ENCODE data around the gene DDB1. TPM values are rescaled to one million over a fixed set of nuclear protein-coding genes. Genes with fewer than 3 reads are reported as not detected.

Gene DDB1
- total RNA-seq, 4 donors from 2014 or later = 102 to 164 (median 118) TPM

DNA sequence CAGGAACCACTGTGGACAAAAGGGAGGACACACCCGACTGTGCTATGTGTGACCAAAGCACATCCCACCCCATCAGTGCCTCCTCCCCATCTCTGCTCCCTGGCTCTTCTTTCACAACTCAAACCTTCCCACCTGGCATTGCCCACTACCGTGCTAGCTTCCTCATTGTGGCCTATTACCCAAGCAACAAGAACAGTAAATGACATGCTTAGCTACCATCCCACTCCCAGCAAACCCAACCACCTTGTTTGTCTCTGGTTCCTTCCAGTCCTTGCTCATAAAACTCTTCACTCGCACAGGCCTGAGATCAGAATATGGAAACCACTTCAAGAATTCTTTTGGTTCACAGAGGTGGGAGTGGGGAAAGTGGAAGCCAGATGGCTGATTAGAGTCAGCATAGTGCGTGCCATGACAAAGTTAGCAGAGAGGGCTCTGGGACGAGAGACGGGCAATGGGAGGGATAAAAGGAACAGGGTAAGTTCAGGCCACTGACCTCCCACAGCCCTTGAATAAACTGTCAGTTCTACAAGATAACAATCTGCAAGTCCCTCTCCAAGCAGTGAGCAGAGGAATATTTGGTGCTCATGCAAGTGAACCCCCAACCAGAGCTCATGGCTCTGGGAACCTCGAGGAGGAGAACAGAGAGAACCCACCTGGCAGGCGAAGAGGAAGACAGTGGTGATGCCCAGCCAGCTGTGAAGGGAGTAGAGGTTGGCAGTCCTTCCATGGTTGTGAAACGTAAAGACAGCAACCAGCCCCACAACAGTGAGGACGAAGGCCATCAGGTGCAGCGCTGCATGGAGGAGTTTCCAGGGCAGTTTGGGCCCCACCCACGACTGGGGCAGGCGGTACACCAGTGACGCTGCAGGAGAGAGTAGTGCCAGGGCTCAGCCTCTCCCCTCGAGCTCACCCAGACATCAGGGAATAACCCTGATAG, 20.5 kb upstream of the DDB1 start:
- intact Hi-C loops (cut with DNase I) = no loop called here
- no peak for DNase-seq (ENCODE audit: extremely low spot score)
- 92% methylated on average over 9 of the region's 15 CpGs for WGBS

DNA sequence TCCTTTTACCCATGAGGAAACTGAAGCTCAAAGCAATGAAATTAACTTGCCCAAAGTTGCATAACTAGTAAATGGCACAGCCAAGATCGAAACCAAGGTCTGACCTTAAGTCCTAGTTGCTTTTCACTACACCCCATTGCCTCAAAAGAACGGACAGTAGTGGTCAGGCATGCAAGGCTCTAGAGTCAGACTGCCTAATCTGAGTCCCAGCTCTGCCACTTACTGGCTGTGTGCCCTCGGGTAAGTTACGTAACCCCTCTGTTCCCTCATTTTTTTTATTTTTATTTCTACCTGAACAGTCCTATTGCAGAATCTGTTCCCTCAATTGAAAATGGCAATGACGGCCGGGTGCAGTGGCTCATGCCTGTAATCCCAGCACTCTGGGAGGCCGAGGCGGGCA, 19.1 kb upstream of the DDB1 start:
- no peak for DNase-seq (ENCODE audit: extremely low spot score)
- H3K9me3 ChIP-seq = no peaks in the 10 kb centered on the region
- TF ChIP-seq POLR2AphosphoS5 (IDR thresholded peaks at IDR 0.05) = no peak
- no peak for TF ChIP-seq CTCF (IDR thresholded peaks at IDR 0.05)
- no peak for TF ChIP-seq EP300 (IDR thresholded peaks at IDR 0.05)
- no peak for TF ChIP-seq POLR2A (IDR thresholded peaks at IDR 0.05; ENCODE audit: low read depth)
- H3K36me3 ChIP-seq = peaks cover 47 to 94% (median 78%) of the 10 kb centered on the region in 4 donors
- WGBS = 80% methylated on average over 8 of the region's 8 CpGs
- H3K27me3 ChIP-seq = no peaks in the 10 kb centered on the region
- no peak overlapping the region for H3K4me3 ChIP-seq
- intact Hi-C loops (cut with DNase I) = no loop called here
- no peak overlapping the region for H3K27ac ChIP-seq (replicated peaks in 1 of 4)
- peaks cover 0 to 10% (median 0%) of the 10 kb centered on the region in 4 donors for H3K4me1 ChIP-seq

More for the DNA sequence above, 20.5 kb upstream of the DDB1 start:
- Histone ChIP-seq H3K36me3 (peaks cover 47 to 82% (median 72%) of the 10 kb centered on the region in 4 donors), H3K4me3 (no peak overlapping the region), H3K27me3 (no peaks in the 10 kb centered on the region), H3K4me1 (peaks cover 0 to 10% (median 0%) of the 10 kb centered on the region in 4 donors), H3K27ac (replicated peaks in 1 of 4) (no peak overlapping the region), H3K9me3 (no peaks in the 10 kb centered on the region)
- TF ChIP-seq CTCF (IDR thresholded peaks at IDR 0.05) = no peak
- no peak for TF ChIP-seq EP300 (IDR thresholded peaks at IDR 0.05)
- no peak for TF ChIP-seq POLR2A (IDR thresholded peaks at IDR 0.05; ENCODE audit: low read depth)
- no peak for TF ChIP-seq POLR2AphosphoS5 (IDR thresholded peaks at IDR 0.05)

DNA sequence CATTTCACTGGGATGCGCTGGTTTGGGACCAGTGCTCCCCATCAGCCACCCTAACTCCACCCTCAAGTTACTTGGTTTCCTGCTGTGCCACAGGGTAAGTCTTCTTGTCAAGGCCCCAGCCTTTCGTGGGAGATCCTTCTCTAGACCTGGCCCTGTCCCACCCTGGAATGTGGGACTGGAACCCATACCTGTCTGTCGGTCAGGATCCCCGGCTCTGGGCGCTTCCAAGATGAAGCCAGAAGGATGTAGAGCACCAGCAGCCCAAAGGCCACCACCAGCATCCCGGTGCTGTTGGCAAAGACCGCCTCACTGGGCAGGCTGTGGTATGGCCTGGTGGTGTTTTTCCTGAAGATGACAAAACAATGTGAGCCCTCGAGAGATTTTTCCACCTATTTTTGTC, 17.9 kb upstream of the DDB1 start:
- WGBS = 92% methylated on average over 6 of the region's 8 CpGs
- H3K9me3 ChIP-seq = no peaks in the 10 kb centered on the region
- TF ChIP-seq POLR2AphosphoS5 (IDR thresholded peaks at IDR 0.05) (no peak), CTCF (IDR thresholded peaks at IDR 0.05) (no peak), POLR2A (IDR thresholded peaks at IDR 0.05; ENCODE audit: low read depth) (no peak), EP300 (IDR thresholded peaks at IDR 0.05) (no peak)
- H3K4me1 ChIP-seq = no peaks in the 10 kb centered on the region
- H3K36me3 ChIP-seq = peaks cover 42 to 95% (median 76%) of the 10 kb centered on the region in 4 donors
- DNase-seq (ENCODE audit: extremely low spot score) = no peak
- H3K27me3 ChIP-seq = no peaks in the 10 kb centered on the region
- H3K27ac ChIP-seq (replicated peaks in 1 of 4) = no peak overlapping the region
- intact Hi-C loops (cut with DNase I) = no loop called here
- H3K4me3 ChIP-seq = no peak overlapping the region

DNA sequence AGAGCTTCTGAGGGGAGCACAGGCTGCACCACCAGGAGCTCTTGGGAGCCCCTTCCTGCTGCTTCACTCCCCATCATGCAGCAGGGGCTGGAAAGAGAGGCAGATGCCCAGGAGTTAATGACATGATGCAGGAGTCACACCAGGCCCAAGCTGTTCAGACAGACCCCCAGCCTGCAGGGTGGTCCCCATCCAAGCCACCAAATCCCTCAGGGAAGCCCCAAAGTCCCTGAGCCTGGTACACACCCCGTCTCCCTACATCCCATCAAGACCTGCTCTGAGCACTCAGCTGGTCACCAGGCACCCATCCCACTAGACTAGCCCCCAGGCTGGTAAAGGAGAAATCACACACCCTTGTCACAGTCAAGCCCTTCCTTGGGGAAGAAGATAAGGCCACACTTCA, 17.4 kb upstream of the DDB1 start:
- no peak for DNase-seq (ENCODE audit: extremely low spot score)
- Histone ChIP-seq H3K9me3 (no peaks in the 10 kb centered on the region), H3K27me3 (no peaks in the 10 kb centered on the region), H3K36me3 (peaks cover 38 to 90% (median 73%) of the 10 kb centered on the region in 4 donors), H3K4me1 (peaks cover 0 to 4% (median 0%) of the 10 kb centered on the region in 4 donors), H3K27ac (replicated peaks in 1 of 4) (no peak overlapping the region), H3K4me3 (no peak overlapping the region)
- TF ChIP-seq EP300 (IDR thresholded peaks at IDR 0.05) (no peak), POLR2AphosphoS5 (IDR thresholded peaks at IDR 0.05) (no peak), POLR2A (IDR thresholded peaks at IDR 0.05; ENCODE audit: low read depth) (no peak), CTCF (IDR thresholded peaks at IDR 0.05) (no peak)
- intact Hi-C loops (cut with DNase I) = no loop called here
- WGBS = 100% methylated on average over 1 of the region's 1 CpG

All from esophagus muscularis mucosa (tissue), 4 donors.